ENCODE results near the gene NAPA.

Gene NAPA

GRCh38 chr19:47485210-47485609 is 29.7 kb downstream of the NAPA start:
- peaks cover 31% of the 10 kb centered on the region for H3K36me3 ChIP-seq (ENCODE audit: control insufficient read depth, low read length)
- H3K9me2 ChIP-seq (replicated peaks; ENCODE audit: control insufficient read depth, low read length) = no peaks in the 10 kb centered on the region
- peak overlapping the region; percentile 98 for H3K4me3 ChIP-seq (ENCODE audit: low read length)
- peaks cover 39% of the 10 kb centered on the region for H3K4me1 ChIP-seq (ENCODE audit: control insufficient read depth, low read length)
- H3K27ac ChIP-seq (ENCODE audit: low read depth, low read length) = peak overlapping the region; percentile 75
- no peaks in the 10 kb centered on the region for H4K20me1 ChIP-seq (ENCODE audit: control insufficient read depth, insufficient read depth, low read depth, low read length)
- H3K79me2 ChIP-seq (ENCODE audit: control insufficient read depth, low read length) = peaks cover 16% of the 10 kb centered on the region
- TF ChIP-seq EZH2phosphoT487 (IDR thresholded peaks at IDR 0.05; ENCODE audit: borderline replicate concordance, low read length) = no peak
- H3F3A ChIP-seq (ENCODE audit: control insufficient read depth, insufficient read depth) = peaks cover 19% of the 10 kb centered on the region
- H3K27me3 ChIP-seq (ENCODE audit: control insufficient read depth, low read length) = no peaks in the 10 kb centered on the region
- H3K9me3 ChIP-seq (ENCODE audit: control insufficient read depth, insufficient read depth, low read length) = no peaks in the 10 kb centered on the region
- H3K4me2 ChIP-seq (ENCODE audit: low read length) = peak overlapping the region; percentile 88

- Histone ChIP-seq H3K9me3 (ENCODE audit: control insufficient read depth, insufficient read depth, low read length) (no peaks in the 10 kb centered on the region), H3K4me1 (ENCODE audit: control insufficient read depth, low read length) (peaks cover 39% of the 10 kb centered on the region), H4K20me1 (ENCODE audit: control insufficient read depth, insufficient read depth, low read depth, low read length) (no peaks in the 10 kb centered on the region), H3K27ac (ENCODE audit: low read depth, low read length) (peak within 1 kb of the TSS; percentile 75), H3K79me2 (ENCODE audit: control insufficient read depth, low read length) (peaks cover 16% of the 10 kb centered on the region), H3K9me2 (replicated peaks; ENCODE audit: control insufficient read depth, low read length) (no peaks in the 10 kb centered on the region), H3K4me3 (ENCODE audit: low read length) (peak within 1 kb of the TSS; percentile 98), H3F3A (ENCODE audit: control insufficient read depth, insufficient read depth) (peaks cover 19% of the 10 kb centered on the region), H3K36me3 (ENCODE audit: control insufficient read depth, low read length) (peaks cover 20% of the 10 kb centered on the region), H3K4me2 (ENCODE audit: low read length) (peak within 1 kb of the TSS; percentile 88), H3K27me3 (ENCODE audit: control insufficient read depth, low read length) (no peaks in the 10 kb centered on the region)
- peak; percentile 98 for TF ChIP-seq CTCF (IDR thresholded peaks at IDR 0.05; ENCODE audit: low read depth, low read length, poor library complexity, severe bottlenecking)
- TF ChIP-seq EZH2phosphoT487 (IDR thresholded peaks at IDR 0.05; ENCODE audit: borderline replicate concordance, low read length) = no peak
Measured at GRCh38 chr19:47483800-47484690, 30.8 kb downstream of the NAPA start, which contains the start of gene KPTN. Gene KPTN, minus strand, starts transcription at chr19:47484219. Its CDS starts 59 bp downstream, at chr19:47484160.

- Histone ChIP-seq H3F3A (ENCODE audit: control insufficient read depth, insufficient read depth) (peaks cover 19% of the 10 kb centered on the region), H3K27ac (ENCODE audit: low read depth, low read length) (no peak overlapping the region), H3K4me3 (ENCODE audit: low read length) (peak overlapping the region; percentile 98), H4K20me1 (ENCODE audit: control insufficient read depth, insufficient read depth, low read depth, low read length) (no peaks in the 10 kb centered on the region), H3K79me2 (ENCODE audit: control insufficient read depth, low read length) (peaks cover 16% of the 10 kb centered on the region), H3K36me3 (ENCODE audit: control insufficient read depth, low read length) (peaks cover 18% of the 10 kb centered on the region), H3K4me1 (ENCODE audit: control insufficient read depth, low read length) (peaks cover 39% of the 10 kb centered on the region), H3K4me2 (ENCODE audit: low read length) (peak overlapping the region; percentile 88), H3K9me3 (ENCODE audit: control insufficient read depth, insufficient read depth, low read length) (no peaks in the 10 kb centered on the region), H3K9me2 (replicated peaks; ENCODE audit: control insufficient read depth, low read length) (no peaks in the 10 kb centered on the region), H3K27me3 (ENCODE audit: control insufficient read depth, low read length) (no peaks in the 10 kb centered on the region)
- TF ChIP-seq EZH2phosphoT487 (IDR thresholded peaks at IDR 0.05; ENCODE audit: borderline replicate concordance, low read length) (no peak), CTCF (IDR thresholded peaks at IDR 0.05; ENCODE audit: low read depth, low read length, poor library complexity, severe bottlenecking) (no peak)
Measured at GRCh38 chr19:47483200-47483599, 31.7 kb downstream of the NAPA start.

All from DOHH2 (cell line).